CD8-positive, alpha-beta memory T cell (primary cell): ENCODE results near the gene NHS. TPM values are rescaled to one million over a fixed set of nuclear protein-coding genes. Genes with fewer than 3 reads are reported as not detected.

Source experiments
- CTCF ChIA-PET: fragments of 350-600 bp; sonication (Branson Sonifier 250); formaldehyde crosslinking; loops from one replicate; lab custom pipeline; 2021; ENCODE audit warnings: antibody characterized with exemption; lab: Charles Lee
- POLR2A ChIA-PET: fragments of 350-600 bp; sonication (Branson Sonifier 250); formaldehyde crosslinking; loops from one replicate; lab custom pipeline; 2021; ENCODE audit warnings: antibody characterized with exemption; lab: Charles Lee
- DNase-seq, 5 donors: peaks; one replicate each; pipeline versions ENCODE4 v3.0.0 to v3.0.0-alpha.2; 2020 to 2022; ENCODE audit warnings: mixed read lengths in 1 of 5
- H3K27ac ChIP-seq: one replicate; pipeline ENCODE4 v1.7.0; 2013; ENCODE audit warnings: low read depth, mild to moderate bottlenecking, low read length, moderate library complexity
- H3K27me3 ChIP-seq: 2 replicates; pipeline ENCODE4 v1.7.0; 2013; ENCODE audit warnings: low read length, mild to moderate bottlenecking; ENCODE audit not compliant: insufficient read depth, poor library complexity, severe bottlenecking
- H3K36me3 ChIP-seq: 2 replicates; pipeline ENCODE4 v1.7.0; 2013; ENCODE audit warnings: mild to moderate bottlenecking, low read length, moderate library complexity; ENCODE audit not compliant: insufficient read depth
- H3K4me1 ChIP-seq: 2 replicates; pipeline ENCODE4 v1.7.0; 2013; ENCODE audit warnings: mild to moderate bottlenecking, low read length, moderate library complexity; ENCODE audit not compliant: insufficient read depth
- H3K4me3 ChIP-seq: 2 replicates; pipeline ENCODE4 v1.7.0; 2013; ENCODE audit warnings: mild to moderate bottlenecking, low read length
- H3K9me3 ChIP-seq: 2 replicates; pipeline ENCODE4 v1.7.0; 2013; ENCODE audit warnings: mild to moderate bottlenecking, low read length
- H3K27ac Mint-ChIP-seq, 8 donors: one replicate each; pipeline ENCODE4 v1.8.0; 2020 to 2021; ENCODE audit warnings: mixed read lengths in 8 of 8, mild to moderate bottlenecking in 6 of 8, inconsistent platforms in 3 of 8, moderate library complexity in 3 of 8
- H3K27me3 Mint-ChIP-seq, 2 donors: one replicate each; pipeline ENCODE4 v1.8.0; 2020 to 2021; ENCODE audit warnings: mixed read lengths in 2 of 2, mild to moderate bottlenecking in 1 of 2, moderate library complexity in 1 of 2
- H3K36me3 Mint-ChIP-seq, 3 donors: one replicate each; pipeline ENCODE4 v1.8.0; 2020 to 2021; ENCODE audit warnings: mixed read lengths in 3 of 3, inconsistent platforms in 1 of 3, mild to moderate bottlenecking in 1 of 3
- H3K4me1 Mint-ChIP-seq, 3 donors: one replicate each; pipeline ENCODE4 v1.8.0; 2020 to 2021; ENCODE audit warnings: mixed read lengths in 3 of 3, inconsistent platforms in 1 of 3, mild to moderate bottlenecking in 1 of 3
- H3K4me3 Mint-ChIP-seq, 7 donors: one replicate each; pipeline ENCODE4 v1.8.0; 2020 to 2021; ENCODE audit warnings: mixed read lengths in 7 of 7, mild to moderate bottlenecking in 6 of 7, moderate library complexity in 4 of 7, inconsistent platforms in 2 of 7
- H3K9me3 Mint-ChIP-seq, 5 donors: one replicate each; pipeline ENCODE4 v1.8.0; 2020 to 2022; ENCODE audit warnings: mixed read lengths in 5 of 5, mild to moderate bottlenecking in 3 of 5, moderate library complexity in 2 of 5, inconsistent platforms in 1 of 5
- polyA plus RNA-seq: library from polyadenylated mRNA; unstranded; fragments of 300-500 nt; fragmentation: Illumina TruSeq; gene quantifications from one replicate; pipeline ENCODE4 v1.2.3, GENCODE V29; 2021
- total RNA-seq, 2 experiments: library from RNA; stranded (reverse); gene quantifications; one replicate each; pipeline ENCODE4 v1.2.3, GENCODE V29; 2021

Gene NHS
- total and polyA plus RNA-seq, 3 experiments from 2014 or later: 9.6 to 11.3 TPM; not detected in 1

DNA sequence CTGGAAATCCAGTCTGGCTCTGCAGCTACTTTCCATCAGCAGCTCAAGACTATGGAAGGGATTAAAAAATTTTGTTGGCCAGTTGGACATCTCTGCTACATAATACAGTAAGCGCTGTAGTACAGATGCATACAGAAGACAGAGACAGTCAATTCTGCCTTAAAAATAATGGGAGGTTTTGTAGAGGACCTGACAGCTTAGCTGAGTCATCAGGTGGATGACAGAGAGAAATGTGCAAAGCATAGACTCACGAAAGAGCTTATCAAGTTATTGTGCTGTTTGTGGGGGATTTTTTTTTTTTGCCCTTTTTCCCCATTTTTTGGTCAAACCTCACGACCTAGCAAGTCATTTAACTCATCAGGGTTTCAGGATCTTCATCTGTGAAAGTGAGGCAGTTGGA lies 213.3 kb downstream of the NHS start:
- ChIA-PET CTCF (no interaction called here), POLR2A (no interaction called here)
- Histone ChIP-seq H3K9me3 (no peaks in the 10 kb centered on the region), H3K27ac (no peak overlapping the region), H3K36me3 (no peaks in the 10 kb centered on the region), H3K4me1 (no peaks in the 10 kb centered on the region), H3K4me3 (no peak overlapping the region), H3K27me3 (no peaks in the 10 kb centered on the region)
- Mint-ChIP-seq H3K4me1 (no peaks in the 10 kb centered on the region), H3K27me3 (peaks cover 3% of the 10 kb centered on the region in 2 donors), H3K36me3 (no peaks in the 10 kb centered on the region), H3K4me3 (no peak overlapping the region), H3K27ac (no peak overlapping the region), H3K9me3 (peaks cover 0 to 4% (median 0%) of the 10 kb centered on the region in 5 donors)
- DNase-seq: no peak

DNA sequence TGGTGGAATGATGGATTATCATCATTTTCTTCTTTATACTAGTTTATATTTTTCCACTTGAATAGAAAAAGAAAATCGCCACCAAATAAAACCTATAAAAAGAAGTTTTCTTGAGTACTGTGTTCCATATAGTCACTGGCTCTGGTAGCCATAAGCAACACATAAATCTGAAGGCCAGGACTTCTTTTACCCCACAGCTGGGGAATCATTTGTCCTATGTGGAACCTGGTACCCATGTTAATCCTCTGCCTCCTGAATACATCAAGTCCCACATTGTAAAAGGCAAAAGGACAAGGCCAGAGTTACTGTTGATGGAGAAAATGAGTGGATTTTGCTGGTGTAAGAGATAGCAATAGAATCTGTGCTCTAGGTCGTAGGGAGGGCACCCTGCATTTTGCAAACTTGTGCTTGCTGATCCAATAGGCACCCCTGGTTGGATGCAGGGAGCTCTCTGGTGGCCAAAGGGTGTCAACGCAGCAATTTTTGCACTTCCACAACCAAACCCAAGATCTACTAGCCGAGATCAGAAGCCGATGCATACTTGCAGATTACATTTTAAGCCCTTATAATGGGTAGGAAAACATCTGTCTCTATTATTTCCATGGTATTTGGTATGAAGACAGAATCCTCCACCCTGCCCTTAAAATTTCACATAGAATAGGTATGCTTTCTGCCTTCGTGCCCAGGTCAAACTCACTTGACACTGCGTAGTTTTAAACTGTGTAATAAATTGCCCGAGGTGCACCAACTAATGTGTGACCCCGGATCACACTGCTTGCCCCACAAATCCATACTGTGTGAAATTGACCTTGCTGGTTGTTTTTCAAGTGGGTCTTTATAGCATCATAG lies 216.1 kb downstream of the NHS start:
- Histone ChIP-seq H3K9me3 (no peaks in the 10 kb centered on the region), H3K27me3 (no peaks in the 10 kb centered on the region), H3K4me1 (no peaks in the 10 kb centered on the region), H3K27ac (no peak overlapping the region), H3K4me3 (no peak overlapping the region), H3K36me3 (no peaks in the 10 kb centered on the region)
- ChIA-PET CTCF (no interaction called here), POLR2A (no interaction called here)
- Mint-ChIP-seq H3K36me3 (no peaks in the 10 kb centered on the region), H3K27me3 (peaks cover 3% of the 10 kb centered on the region in 2 donors), H3K9me3 (peaks cover 0 to 5% (median 0%) of the 10 kb centered on the region in 5 donors), H3K4me3 (no peak overlapping the region), H3K27ac (peak overlapping the region in 1 of 8 donors; percentile 6), H3K4me1 (peaks cover 0 to 5% (median 0%) of the 10 kb centered on the region in 3 donors)
- DNase-seq: no peak

DNA sequence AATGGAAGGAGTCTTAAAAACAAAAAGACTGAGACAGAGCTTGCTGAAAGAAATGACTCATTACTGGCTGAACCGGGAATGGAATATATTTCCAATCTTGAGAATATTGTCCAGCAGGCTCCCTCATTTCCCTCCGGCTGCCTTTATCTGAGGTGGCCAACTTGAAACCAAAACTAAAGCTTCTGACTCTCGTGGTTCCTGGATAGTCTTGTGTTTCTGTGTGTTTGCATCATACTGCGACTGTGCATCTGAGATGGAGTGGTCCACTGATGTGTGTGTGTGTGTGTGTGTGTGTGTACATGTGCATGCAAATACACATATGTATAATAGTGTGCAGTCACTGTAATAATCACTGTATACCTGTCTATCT lies 216.7 kb downstream of the NHS start:
- H3K9me3 ChIP-seq: no peaks in the 10 kb centered on the region
- ChIA-PET POLR2A (no interaction called here), CTCF (no interaction called here)
- H3K36me3 ChIP-seq: no peaks in the 10 kb centered on the region
- Mint-ChIP-seq H3K36me3 (no peaks in the 10 kb centered on the region), H3K27ac (no peak overlapping the region), H3K4me3 (no peak overlapping the region), H3K27me3 (peaks cover 3% of the 10 kb centered on the region in 2 donors), H3K4me1 (peaks cover 0 to 5% (median 0%) of the 10 kb centered on the region in 3 donors), H3K9me3 (peaks cover 0 to 5% (median 0%) of the 10 kb centered on the region in 5 donors)
- H3K27me3 ChIP-seq: no peaks in the 10 kb centered on the region
- no peaks in the 10 kb centered on the region for H3K4me1 ChIP-seq
- no peak overlapping the region for H3K4me3 ChIP-seq
- no peak overlapping the region for H3K27ac ChIP-seq
- no peak for DNase-seq

DNA sequence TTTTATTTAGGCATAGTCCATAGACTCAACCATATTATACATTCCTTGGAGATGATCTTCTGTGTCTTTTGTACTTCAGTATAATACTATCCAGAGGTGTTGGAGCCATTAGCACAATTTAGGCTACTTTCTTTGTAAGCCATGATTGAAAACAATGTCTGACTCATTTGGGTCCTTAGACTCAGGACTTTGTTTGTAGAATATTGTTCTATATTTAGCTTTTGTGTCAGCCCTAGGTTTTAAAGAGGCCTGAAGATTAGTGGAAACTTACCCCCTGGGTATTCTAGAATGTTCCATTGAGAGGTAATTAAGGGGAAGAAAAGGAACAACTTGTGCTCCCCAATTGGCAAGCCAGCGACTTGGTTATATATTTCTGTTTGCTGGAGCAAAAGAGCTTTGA lies 217.1 kb downstream of the NHS start:
- Mint-ChIP-seq H3K4me3 (no peak overlapping the region), H3K27me3 (peaks cover 3% of the 10 kb centered on the region in 2 donors), H3K36me3 (no peaks in the 10 kb centered on the region), H3K4me1 (peaks cover 0 to 5% (median 0%) of the 10 kb centered on the region in 3 donors), H3K27ac (no peak overlapping the region), H3K9me3 (peaks cover 0 to 5% (median 0%) of the 10 kb centered on the region in 5 donors)
- Histone ChIP-seq H3K4me1 (no peaks in the 10 kb centered on the region), H3K4me3 (no peak overlapping the region), H3K27me3 (no peaks in the 10 kb centered on the region), H3K9me3 (no peaks in the 10 kb centered on the region), H3K36me3 (no peaks in the 10 kb centered on the region), H3K27ac (no peak overlapping the region)
- DNase-seq: no peak
- ChIA-PET POLR2A (no interaction called here), CTCF (no interaction called here)

DNA sequence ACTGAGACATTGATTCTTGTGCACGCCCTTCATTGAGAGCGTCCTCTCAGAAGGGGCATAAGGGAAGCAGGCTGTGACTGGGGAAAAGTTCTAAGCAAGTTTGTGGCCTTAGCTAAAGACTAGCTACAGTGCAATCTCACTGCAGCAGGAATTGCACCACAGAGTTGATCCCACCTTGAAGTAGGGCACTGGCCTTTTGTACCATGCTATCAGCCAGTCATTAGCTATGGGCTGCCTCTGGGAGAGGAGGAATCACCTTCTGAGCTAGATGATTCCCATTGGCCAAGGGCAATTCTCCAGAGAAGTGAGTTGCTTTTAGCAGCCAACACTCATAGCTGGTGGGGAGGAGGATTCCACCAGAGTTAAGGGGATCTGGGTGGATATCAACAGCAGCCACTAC lies 219.7 kb downstream of the NHS start:
- Histone ChIP-seq H3K27me3 (no peaks in the 10 kb centered on the region), H3K4me3 (no peak overlapping the region), H3K27ac (no peak overlapping the region), H3K4me1 (no peaks in the 10 kb centered on the region), H3K36me3 (no peaks in the 10 kb centered on the region), H3K9me3 (no peaks in the 10 kb centered on the region)
- Mint-ChIP-seq H3K36me3 (no peaks in the 10 kb centered on the region), H3K4me1 (peaks cover 0 to 5% (median 0%) of the 10 kb centered on the region in 3 donors), H3K9me3 (peaks cover 0 to 5% (median 0%) of the 10 kb centered on the region in 5 donors), H3K4me3 (no peak overlapping the region), H3K27ac (no peak overlapping the region), H3K27me3 (peaks cover 3% of the 10 kb centered on the region in 2 donors)
- ChIA-PET CTCF (no interaction called here), POLR2A (no interaction called here)
- DNase-seq: no peak

DNA sequence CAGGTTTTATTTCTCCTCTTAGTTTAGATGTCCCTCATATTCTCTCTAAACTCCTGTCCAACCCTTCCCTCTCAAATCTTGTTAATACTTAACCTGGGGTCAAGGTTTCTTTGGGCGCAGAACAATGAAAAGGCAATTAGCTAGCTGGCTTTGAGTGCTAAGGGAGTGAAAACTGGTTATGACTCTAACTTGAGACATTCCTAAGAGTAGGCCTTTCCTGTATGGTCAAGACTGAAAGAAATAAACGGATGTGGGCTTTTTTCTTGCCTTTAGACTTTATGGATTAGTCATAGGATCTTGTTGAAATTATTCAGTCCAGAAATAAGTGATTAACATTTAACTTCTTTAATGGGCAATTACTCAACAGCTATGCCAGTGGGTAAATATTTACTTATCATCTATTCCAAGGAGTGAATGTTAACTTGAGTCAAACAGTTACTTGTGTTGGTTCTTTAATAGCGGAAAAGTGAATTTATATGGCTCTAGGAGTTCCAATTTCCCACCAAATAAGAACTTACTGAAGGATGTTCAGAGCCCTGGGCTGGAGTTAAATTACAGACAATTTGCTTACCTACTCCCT lies 220.5 kb downstream of the NHS start:
- peaks cover 0 to 5% (median 0%) of the 10 kb centered on the region in 3 donors for H3K4me1 Mint-ChIP-seq
- H3K27me3 Mint-ChIP-seq: peaks cover 3% of the 10 kb centered on the region in 2 donors
- Histone ChIP-seq H3K9me3 (no peaks in the 10 kb centered on the region), H3K27me3 (no peaks in the 10 kb centered on the region), H3K4me1 (no peaks in the 10 kb centered on the region), H3K36me3 (no peaks in the 10 kb centered on the region), H3K4me3 (no peak overlapping the region), H3K27ac (no peak overlapping the region)
- peaks cover 0 to 5% (median 0%) of the 10 kb centered on the region in 5 donors for H3K9me3 Mint-ChIP-seq
- ChIA-PET POLR2A (no interaction called here), CTCF (no interaction called here)
- DNase-seq: no peak
- H3K36me3 Mint-ChIP-seq: no peaks in the 10 kb centered on the region
- no peak overlapping the region for H3K4me3 Mint-ChIP-seq
- H3K27ac Mint-ChIP-seq: no peak overlapping the region

DNA sequence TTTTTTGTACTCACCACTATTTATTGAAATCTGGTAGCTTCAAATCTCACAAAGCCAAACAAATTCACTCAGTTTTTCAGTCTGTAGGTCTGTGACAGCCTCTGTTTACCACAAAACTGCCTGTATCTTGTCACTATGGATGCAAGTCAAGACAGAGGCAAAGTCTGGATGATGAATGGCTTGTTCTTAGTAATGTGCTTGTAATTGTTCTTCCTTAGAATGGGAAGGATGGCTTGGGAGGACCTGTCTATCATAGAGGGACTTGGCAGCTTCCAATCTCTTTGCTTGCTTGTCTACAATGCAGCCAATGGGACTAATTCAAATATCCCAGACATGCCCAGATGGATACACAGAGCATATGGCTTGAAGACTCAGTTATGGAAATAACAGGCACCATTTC lies 221.1 kb downstream of the NHS start:
- Mint-ChIP-seq H3K9me3 (peaks cover 0 to 4% (median 0%) of the 10 kb centered on the region in 5 donors), H3K4me3 (no peak overlapping the region), H3K4me1 (peaks cover 0 to 5% (median 0%) of the 10 kb centered on the region in 3 donors), H3K27ac (no peak overlapping the region), H3K27me3 (peaks cover 3% of the 10 kb centered on the region in 2 donors), H3K36me3 (no peaks in the 10 kb centered on the region)
- CTCF ChIA-PET: no interaction called here
- no peaks in the 10 kb centered on the region for H3K4me1 ChIP-seq
- H3K27me3 ChIP-seq: no peaks in the 10 kb centered on the region
- DNase-seq: no peak
- H3K9me3 ChIP-seq: no peaks in the 10 kb centered on the region
- H3K27ac ChIP-seq: no peak overlapping the region
- POLR2A ChIA-PET: no interaction called here
- no peak overlapping the region for H3K4me3 ChIP-seq
- no peaks in the 10 kb centered on the region for H3K36me3 ChIP-seq

DNA sequence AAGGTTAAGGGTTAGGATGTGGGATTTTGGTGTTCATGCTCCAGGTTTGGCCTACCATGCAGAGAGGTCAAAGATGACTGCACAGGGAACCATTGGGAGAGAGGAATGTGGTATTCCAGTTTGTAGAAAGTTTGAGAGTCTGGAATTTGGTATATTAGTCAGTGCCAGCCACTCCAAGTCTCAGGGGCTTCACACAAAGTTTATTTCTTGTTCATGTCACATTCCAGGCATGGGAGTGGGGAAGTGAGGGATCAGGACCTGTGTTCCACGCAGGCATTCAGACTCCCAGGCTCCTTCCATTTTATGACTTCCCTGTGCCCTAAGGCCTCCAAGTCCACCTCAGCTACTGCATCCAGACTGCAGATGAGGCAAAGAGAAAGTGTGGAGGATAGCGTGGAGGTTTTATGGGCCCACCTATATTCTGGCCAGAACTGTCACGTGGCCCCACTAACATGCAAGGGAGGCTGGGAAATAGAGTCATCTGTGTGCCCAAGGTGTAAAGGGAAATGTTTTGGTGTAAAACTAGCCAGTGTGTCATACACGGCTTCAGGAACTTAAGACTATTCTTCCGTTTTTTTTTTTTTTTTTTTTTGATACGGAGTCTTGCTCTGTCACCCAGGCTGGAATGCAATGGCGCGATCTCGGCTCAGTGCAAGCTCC lies 221.7 kb downstream of the NHS start:
- no peak overlapping the region for H3K4me3 Mint-ChIP-seq
- peaks cover 0 to 2% (median 0%) of the 10 kb centered on the region in 5 donors for H3K9me3 Mint-ChIP-seq
- no peaks in the 10 kb centered on the region for H3K36me3 Mint-ChIP-seq
- Histone ChIP-seq H3K4me1 (no peaks in the 10 kb centered on the region), H3K4me3 (no peak overlapping the region), H3K27me3 (no peaks in the 10 kb centered on the region), H3K36me3 (no peaks in the 10 kb centered on the region), H3K9me3 (no peaks in the 10 kb centered on the region), H3K27ac (no peak overlapping the region)
- H3K27me3 Mint-ChIP-seq: peaks cover 3% of the 10 kb centered on the region in 2 donors
- POLR2A ChIA-PET: no interaction called here
- no peak for DNase-seq
- no peak overlapping the region for H3K27ac Mint-ChIP-seq
- CTCF ChIA-PET: no interaction called here
- H3K4me1 Mint-ChIP-seq: peaks cover 0 to 5% (median 0%) of the 10 kb centered on the region in 3 donors
